ENCODE data around the gene FLVCR2. TPM values are rescaled to one million over a fixed set of nuclear protein-coding genes. Genes with fewer than 3 reads are reported as not detected.

The FLVCR2 gene
- total and polyA plus RNA-seq, 2 donors (not counting 1 experiment from before 2014, with no cell fraction given) = 7.0 to 7.3 TPM

GRCh38 chr14:75697386-75697785 lies 119.0 kb downstream of the FLVCR2 start:
- Histone ChIP-seq H3K9me3 (ENCODE audit: control insufficient read depth, insufficient read depth, low read depth, low read length) (no peaks in the 10 kb centered on the region), H3K4me3 (replicated peaks in 1 of 4; ENCODE audit: control extremely low read depth in 1 of 4, insufficient read depth in 1 of 4, low read depth in 3 of 4, low read length in 4 of 4) (no peak overlapping the region), H3K36me3 (ENCODE audit: control insufficient read depth, insufficient read depth, low read length) (peaks cover 1% of the 10 kb centered on the region), H4K20me1 (ENCODE audit: control insufficient read depth, extremely low read depth, insufficient read depth, low read length) (no peaks in the 10 kb centered on the region), H3K79me2 (ENCODE audit: control insufficient read depth, insufficient read depth, low read length) (no peaks in the 10 kb centered on the region), H2AFZ (ENCODE audit: low read length) (no peak overlapping the region), H3K27ac (ENCODE audit: insufficient read depth, low read length) (no peak overlapping the region), H3K9ac (ENCODE audit: insufficient read depth, low read length) (no peak overlapping the region), H3K4me2 (ENCODE audit: extremely low read depth, insufficient read depth, low read length) (no peak overlapping the region), H3K4me1 (ENCODE audit: control insufficient read depth, extremely low read depth, insufficient read depth, low read length) (no peaks in the 10 kb centered on the region), H3K27me3 (ENCODE audit: control insufficient read depth, insufficient read depth, low read length) (no peaks in the 10 kb centered on the region)
- TF ChIP-seq CTCF (conservative IDR thresholded peaks at IDR 0.05 in 1 of 2, IDR thresholded peaks at IDR 0.05 in 1 of 2; ENCODE audit: low read depth in 1 of 2, low read length in 2 of 2) (no peak), EZH2 (IDR thresholded peaks at IDR 0.05; ENCODE audit: low read length, missing control alignments) (no peak)
- DNase-seq (ENCODE audit: low read depth in 2 of 2) = no peak

Other genes starting within 250 kb of the FLVCR2 start
- gene JDP2, start 150.6 kb upstream of the FLVCR2 start, total RNA-seq = 86.3 and 95.3 TPM in 2 replicates
- gene JDP2, start 150.6 kb upstream of the FLVCR2 start, polyA plus RNA-seq = 32.4 and 40.8 TPM in 2 replicates
- 0.50 and 0.51 TPM in 2 replicates for gene BATF, start 56.2 kb upstream of the FLVCR2 start, total RNA-seq
- gene BATF, start 56.2 kb upstream of the FLVCR2 start, polyA plus RNA-seq = 0.21 TPM in 1 of 2 replicates, not detected in the other
- 5.1 and 13.5 TPM in 2 replicates for gene ERG28, start 82.3 kb downstream of the FLVCR2 start, total RNA-seq
- gene ERG28, start 82.3 kb downstream of the FLVCR2 start, polyA plus RNA-seq = 31.9 and 43.9 TPM in 2 replicates
- 18.2 and 23.8 TPM in 2 replicates for gene TTLL5, start 82.6 kb downstream of the FLVCR2 start, total RNA-seq
- 14.0 and 16.1 TPM in 2 replicates for gene TTLL5, start 82.6 kb downstream of the FLVCR2 start, polyA plus RNA-seq

Data from fibroblast of lung (primary cell).